ENCODE data around the gene PLA2G2C.

The PLA2G2C gene

DNA sequence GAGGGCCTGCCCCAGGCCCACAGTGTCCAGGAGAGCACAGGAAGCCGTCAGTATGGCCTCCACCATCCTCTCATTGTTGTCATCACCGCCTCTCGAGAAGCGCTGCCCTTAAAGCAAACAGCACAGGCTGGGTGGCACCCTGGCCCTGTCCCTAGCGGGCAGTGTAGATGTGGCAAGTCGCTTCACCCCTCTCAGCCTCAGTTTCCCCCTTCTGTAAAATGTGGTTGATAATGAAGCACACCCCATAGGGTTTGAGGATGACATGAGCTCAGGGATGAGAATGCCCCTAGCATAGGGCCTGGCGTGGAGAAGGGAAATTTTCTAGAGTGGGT, 33.8 kb downstream of the PLA2G2C start:
- no peak for DNase-seq (ENCODE audit: low read depth)

DNA sequence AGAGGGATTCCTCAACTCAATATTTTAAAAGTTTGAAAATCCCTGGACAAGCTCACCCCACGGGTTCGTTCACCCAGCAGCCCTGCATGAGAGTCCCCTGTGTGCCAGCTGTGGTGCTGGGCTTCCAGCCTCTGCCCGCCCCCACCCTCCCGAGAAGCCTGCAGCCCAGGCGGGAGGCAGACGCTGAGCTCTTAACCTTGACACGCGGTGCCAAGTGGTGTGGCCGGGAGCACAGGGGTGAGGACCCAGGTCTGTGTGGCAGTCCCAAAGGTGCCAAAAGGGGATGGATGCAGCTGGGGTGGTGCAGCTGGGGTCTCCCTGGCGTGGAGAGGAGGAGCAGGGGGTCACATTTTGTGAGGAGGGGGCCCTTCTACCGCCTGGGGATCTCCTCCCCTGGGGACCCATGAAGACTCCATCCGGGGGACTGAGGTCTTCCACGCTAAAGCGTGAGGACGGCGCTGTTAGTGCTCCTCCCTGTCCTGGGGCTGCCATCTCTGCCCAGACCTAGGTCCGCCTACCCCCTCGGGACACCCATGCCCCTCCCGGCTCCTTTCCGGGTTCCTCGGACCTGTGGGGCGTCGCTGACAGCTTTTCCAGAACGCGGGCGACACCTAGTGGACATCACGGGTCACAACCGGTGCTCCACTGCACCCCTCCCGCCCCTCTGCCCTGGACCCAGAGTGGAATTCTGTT, 34.3 kb downstream of the PLA2G2C start:
- DNase-seq (ENCODE audit: low read depth): peak; percentile 71

DNA sequence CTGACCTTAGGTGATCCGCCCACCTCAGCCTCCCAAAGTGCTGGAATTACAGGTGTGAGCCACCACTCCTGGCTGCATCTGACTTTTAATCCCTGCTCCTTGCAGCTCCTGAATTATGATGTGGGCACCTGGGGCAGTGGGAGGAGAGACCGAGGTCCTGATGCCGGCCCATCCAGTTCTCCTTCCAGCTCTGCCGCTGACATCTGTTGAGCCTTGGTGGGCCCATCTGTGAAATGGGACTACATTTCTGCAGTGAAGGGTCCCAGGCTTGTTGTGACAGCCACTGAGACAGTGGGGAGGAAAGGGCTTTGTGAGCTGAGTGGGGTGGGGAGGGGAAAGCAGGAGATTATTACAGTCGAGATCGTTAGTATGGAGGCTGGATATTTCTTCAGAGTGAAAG, 35.3 kb downstream of the PLA2G2C start:
- no peak for DNase-seq (ENCODE audit: low read depth)

DNA sequence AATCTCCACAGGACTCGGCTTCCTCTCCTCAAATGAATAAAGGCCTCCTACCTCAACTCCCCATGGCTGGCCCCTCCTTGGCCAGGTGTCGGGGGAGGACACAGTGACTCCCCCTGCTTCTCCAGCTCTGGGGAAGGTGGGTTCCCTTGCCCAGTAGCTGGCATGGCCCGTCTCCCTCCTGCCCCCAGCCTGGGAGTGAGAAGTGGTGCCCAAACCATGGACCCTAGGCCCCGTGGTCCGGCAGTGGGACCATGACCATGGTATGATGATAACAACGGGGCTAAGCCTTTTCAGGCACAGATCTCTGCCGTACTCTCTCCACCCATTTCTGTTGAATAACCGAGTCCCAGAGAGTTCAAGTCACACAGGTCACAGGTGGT, 36.0 kb downstream of the PLA2G2C start:
- no peak for DNase-seq (ENCODE audit: low read depth)

DNA sequence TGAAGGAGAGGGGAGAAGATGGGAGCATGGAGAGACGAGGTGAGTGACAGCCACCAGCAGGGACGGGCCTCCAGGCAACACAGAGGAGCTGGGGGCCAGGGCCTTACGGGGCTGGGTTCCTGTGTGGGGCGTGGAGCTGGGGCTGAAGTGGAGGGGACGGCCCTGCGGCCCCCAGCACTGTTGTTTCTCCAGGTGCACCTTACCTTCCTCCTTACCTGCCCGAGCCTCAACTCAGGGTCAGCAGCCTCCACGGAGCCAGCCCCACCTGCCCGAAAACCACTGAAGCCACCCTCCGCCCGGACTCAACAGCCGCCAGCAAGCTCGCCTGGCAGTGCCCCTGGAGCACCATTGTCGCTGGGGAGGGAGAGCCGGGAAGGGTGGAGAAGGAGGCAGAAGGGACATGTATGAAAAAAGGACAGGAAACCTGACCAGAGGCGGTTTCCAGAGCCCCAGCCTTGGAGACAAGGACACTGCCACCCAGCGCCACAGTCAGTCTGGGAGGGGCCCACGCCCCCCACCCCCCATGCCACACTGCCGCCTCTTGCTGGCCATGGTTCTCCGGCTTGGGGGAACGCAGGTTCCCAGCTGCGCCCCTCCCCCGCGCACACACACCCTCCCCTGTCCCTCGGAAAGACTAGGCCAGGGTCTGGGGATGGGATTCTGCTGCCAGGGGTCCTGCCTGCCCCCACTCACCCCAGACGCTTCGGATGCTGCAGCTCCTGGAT, 36.6 kb downstream of the PLA2G2C start:
- DNase-seq (ENCODE audit: low read depth): no peak

DNA sequence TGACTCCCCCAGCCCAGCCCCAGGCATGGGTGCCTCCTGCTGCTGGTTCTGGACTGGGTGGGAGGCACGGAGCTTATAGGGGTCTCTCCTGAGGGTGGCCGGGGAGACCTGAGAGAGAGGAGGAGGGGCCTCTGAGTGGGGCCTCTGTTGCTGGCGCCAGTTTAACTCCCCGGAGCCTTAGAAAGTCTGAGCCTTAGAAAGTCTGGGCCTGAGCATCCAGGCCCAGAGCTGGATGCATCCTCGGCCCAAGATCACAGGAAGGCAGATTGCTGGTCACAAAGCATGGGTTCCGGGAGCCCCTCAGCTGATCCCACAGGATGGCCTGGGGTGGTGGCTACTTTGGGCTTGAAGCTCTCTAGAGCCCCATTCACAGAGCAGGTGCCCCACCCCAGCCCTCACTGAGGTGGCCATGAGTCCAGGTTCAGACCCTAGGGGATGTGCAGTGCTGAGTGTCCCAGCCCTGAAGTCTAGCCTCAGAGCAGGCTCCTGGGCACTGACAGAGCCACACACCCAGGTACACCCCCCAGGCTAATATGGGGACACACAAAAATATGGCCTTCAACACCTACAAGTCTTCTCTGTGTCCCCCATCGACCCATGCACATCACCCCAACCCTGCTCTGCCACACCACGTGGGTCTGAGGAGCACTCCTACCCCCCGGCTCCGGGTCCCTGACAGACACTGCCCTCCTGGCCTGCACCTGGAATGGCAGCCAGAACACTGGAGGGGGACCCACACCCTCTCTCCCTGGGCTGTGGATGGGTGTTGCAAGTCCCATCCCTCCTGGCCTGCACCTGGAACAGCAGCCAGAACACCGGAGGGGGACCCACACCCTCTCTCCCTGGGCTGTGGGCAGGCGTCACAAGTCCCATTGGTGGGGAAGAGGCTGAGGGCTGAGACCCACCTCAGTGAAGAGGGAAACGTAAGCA, 37.5 kb downstream of the PLA2G2C start:
- no peak for DNase-seq (ENCODE audit: low read depth)

DNA sequence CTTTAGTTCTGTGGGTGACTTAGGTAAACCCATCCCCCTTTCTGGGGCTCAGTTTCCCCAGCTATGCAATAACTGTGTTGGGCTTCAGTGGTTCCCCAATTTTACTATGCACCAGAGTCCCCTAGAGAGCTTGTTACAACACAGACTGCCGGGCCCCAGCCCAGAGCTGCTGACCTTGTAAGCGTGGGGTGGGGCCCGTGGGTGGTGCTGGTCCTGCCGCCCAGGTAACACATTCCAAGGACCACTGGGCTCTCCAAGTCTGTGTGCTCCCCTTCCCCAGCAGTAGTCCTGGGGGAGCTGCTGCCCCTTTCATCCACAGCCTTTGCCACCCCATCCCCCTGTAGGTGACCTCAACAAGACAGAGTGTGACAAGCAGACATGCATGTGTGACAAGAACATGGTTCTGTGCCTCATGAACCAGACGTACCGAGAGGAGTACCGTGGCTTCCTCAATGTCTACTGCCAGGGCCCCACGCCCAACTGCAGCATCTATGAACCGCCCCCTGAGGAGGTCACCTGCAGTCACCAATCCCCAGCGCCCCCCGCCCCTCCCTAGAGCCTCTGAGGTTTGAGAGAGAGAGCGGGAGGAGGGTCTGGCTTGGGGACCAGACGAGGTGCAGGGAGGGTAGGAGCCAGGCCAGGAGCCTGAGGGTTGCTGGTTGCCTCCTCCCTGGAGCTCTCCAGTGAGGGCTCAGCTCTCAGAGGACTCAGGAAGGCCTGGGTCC, 38.3 kb downstream of the PLA2G2C start:
- no peak for DNase-seq (ENCODE audit: low read depth)

DNA sequence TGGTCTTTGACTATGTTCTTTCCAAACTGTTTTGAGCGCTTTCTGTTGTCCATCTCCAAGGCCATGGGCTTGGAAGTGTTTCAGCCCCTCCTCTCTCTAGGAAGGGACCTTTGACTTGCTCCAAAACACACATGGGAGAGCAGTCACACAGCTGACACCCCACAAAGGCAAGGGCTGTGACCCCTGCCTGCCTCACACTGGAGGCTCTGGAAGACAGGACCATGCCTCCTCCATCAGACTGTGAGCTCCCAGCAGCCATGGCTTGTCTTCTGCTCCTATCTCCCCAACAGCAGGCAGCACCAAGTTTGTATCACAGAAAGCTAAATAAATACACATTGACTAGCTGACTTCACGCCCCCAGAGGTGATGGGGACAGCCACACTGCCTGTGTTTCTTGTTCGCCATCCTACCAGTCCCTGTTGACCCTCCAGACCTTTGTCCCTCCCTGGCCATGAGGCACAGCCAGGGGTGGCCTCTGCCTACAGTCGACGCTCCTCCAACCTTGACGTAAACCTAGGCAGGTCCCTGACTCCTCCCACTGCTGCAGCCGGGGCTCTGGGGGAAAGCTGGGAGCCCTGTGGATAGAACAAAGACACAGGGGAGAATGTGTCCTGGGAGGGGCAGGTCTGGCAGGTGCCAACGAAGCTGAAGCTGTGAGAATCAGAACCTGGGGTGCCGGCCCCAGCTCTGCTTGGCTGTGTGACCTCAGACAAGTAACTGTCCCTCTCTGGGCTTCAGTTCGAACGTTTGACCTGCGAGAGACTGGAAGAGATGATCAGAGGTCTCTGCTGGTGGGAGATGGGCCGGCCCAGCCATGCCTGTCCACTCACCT, 42.4 kb downstream of the PLA2G2C start:
- DNase-seq (ENCODE audit: low read depth): no peak

DNA sequence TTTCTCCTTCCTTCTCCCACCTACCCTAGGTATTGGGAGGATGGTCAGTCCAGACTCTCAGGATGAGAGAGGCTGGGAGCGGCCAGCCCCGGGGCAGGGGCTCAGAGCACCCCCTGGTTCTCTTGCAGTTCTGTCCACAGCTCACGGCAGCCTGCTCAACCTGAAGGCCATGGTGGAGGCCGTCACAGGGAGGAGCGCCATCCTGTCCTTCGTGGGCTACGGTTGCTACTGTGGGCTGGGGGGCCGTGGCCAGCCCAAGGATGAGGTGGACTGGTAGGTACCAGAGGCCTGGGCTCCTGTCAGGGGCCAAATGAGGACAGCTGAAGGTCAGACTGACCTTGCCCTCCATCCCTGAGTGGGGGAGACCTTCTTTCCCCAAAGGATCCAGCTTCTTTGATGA, 43.0 kb downstream of the PLA2G2C start:
- DNase-seq (ENCODE audit: low read depth): no peak

DNA sequence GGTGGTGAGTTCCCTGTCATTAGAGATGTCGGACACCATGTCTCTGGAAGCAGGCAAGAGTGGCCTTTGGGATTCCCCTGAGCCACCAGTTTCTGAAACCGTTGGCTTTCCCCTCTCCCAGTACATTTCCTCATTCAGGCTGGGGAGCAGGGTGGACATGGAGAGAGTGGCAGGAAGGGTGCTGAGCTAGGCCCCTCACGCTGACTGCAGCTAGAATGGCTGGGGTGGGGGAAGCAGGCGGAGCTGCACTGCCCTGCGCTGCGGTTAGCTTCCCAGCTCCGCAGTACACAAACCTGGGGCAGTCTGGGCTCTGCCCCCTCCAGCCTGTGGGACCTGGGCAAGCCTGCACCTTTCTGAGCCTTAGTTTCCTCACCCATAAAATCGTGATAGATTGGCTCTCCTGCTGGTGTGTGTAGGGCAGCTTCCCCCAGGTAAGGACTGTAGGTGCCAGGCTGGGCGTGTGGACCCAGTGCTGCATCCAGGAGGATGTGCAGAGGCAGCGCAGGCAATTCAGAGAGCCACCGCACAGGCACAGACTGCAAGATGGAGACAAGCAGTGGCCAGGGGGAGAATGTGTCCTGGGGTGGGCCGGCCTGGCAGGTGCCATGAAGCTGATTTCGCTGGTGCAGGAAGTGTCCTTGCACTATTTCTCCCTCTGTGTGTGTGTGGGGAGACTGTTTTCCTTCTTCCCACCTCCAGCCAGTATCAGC, 44.2 kb downstream of the PLA2G2C start:
- no peak for DNase-seq (ENCODE audit: low read depth)

DNA sequence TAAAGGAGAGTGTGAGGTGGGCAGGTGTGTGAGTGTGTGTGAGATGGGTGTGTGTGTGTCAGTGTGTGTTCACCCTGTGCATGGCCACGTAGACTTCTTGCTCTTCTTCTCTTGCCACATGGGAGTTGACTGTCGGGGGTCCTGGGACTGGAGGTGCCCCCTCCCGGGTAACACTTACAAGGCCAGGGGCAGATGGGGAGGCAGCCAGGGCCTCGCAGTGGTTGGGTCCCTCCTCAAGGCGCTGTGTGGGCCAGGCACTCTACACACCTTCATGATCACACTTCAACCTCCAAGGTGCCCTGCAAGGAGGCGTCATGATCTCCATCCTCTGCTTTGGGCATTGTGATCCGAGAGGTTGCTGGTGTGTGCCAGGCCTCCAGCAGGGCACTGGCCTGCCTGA, 44.9 kb downstream of the PLA2G2C start:
- no peak for DNase-seq (ENCODE audit: low read depth)

DNA sequence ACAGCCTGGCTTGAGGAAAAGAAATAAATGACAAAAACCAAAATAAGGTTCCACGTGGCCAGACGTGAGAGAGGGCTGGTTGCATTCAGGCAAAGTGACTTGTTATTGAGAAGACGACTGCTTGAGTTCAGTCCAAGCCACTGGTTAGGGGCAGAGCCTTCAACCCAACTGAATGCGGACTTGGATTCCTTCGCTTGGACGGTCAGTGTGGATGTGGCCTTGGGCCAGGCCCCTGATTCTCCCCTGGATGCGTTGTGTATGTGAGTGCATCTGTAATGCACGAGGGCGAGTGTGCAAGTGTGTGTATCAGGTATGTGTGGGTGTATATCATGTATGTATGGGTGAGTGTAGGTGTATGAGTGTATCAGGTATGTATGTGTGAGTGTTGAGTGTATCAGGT, 45.3 kb downstream of the PLA2G2C start:
- no peak for DNase-seq (ENCODE audit: low read depth)

DNA sequence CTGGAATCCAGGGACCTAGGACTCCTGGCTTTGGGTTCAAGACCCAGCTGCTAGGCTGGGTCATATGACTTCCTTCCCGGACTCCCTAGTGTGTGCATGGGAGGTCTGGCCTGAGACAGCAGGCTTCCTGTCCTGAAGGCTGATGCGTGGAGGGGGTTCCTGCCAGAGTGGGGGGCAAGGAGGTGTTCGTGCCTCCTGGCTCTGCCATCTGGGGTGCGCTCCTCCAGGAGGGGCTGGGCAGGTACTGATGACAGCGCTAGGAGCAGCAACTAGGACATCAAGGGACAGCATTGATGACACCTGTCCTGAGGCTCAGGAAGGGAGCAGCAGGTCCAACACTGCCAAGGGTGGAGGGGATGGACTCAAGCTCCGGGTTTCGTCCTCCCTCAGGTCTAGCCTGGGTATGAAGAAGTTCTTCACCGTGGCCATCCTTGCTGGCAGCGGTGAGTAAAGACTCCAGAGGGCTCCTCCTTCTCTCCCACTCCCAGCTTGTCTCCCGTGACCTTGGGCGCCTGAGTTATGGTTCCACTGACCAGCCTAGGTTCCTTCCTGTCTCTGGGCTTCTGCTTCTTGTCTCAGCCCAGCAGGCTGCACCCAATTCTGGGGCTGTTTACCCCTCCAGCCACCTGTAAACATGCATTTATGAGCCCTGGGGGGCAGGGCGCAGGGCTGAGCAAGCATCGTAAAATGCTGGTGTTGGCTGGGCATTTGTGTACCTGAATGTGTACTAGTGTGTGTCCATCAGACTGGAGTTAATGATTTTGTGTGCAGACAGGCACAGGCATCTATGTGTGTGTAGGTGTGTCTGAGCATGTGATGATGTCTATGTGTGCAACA, 46.3 kb downstream of the PLA2G2C start:
- no peak for DNase-seq (ENCODE audit: low read depth)

DNA sequence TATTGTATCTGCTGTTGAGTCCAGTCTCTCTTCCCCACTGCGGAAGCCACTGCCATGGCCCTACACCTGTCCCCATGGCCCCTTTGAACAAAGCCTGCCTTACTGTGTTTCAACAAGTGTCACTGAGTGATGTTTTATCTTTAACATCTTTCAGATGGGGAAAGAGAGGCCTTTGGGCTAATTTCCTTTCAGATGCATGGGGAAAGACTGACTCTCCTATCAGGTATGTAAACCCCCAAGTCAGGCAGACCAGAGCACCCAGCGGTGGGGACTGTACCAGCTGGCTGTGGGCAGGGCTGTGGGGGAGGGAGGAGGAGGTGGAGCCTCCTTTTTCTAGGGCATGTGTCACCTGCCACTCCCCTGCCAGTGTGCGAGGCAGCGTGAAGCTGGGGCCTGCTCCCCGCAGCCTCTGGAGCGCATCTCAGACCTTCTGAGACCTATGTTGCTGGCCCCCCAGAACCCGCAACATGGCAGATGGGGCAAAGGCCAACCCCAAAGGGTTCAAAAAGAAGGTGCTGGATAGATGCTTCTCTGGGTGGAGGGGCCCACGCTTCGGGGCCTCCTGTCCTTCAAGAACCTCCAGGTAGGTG, 47.3 kb downstream of the PLA2G2C start, which contains the start of gene PLA2G2F:
Gene PLA2G2F (plus strand): TSS at position 363 of the 590 bp plus-strand sequence. CDS start 105 bp downstream, at position 468.
- DNase-seq (ENCODE audit: low read depth): no peak

DNA sequence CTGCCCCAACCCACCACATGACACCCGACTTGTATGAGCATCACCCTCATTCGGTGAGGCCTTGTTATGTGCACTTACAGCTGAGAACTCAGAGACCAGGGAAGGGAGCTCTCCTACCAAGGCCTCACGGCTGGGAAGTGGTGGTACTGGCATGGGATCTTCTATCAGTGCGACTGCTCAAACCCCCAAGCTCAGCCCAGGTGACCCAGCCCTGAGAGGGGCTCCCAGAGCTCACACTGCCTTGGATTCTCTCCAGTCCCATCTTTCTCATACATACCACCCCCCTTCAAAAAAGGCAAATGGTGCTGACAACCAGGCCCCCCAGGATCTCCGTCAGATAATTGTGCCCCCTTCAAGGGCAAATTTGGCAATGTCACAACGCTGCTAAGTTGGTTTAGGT, 48.0 kb downstream of the PLA2G2C start:
- no peak for DNase-seq (ENCODE audit: low read depth)

DNA sequence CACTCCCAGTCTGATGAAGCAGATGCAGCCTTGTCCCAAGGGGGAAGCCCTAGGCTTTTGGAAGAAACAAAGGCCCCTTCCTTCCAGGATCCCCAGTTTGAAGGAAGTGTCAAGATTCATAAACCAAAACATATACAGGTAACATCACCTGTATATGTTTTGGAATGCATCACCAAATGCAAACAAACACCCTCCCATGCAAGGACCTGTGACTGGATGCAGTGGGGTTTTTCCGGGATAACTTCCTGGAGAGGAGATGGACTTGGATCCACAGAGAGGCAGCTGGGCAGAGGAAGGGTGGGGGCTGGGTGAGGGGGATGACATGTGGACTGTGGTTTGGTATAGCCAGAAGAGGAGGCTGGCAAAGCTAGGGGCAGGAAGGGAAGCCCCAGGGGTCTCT, 48.7 kb downstream of the PLA2G2C start:
- DNase-seq (ENCODE audit: low read depth): no peak

DNA sequence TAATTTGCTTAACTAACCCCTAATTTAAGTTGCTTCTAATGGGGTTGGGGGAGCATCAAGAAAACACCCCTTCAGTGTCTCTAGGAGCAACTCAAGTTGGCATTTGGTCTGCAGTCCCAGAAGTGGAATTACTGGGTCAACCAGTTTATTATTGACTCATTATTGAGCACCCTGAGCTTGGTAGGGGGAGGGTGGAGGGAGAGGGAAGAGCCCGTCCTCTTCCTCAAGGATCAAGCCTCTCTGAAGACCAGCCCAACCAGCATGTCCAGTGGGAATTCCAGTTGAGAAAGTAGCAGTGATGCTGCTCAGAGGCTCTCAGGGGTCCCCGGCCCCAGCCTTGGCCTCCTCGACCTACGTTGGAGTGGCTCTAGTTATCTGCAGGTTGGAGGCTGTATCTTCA, 49.3 kb downstream of the PLA2G2C start:
- no peak for DNase-seq (ENCODE audit: low read depth)

DNA sequence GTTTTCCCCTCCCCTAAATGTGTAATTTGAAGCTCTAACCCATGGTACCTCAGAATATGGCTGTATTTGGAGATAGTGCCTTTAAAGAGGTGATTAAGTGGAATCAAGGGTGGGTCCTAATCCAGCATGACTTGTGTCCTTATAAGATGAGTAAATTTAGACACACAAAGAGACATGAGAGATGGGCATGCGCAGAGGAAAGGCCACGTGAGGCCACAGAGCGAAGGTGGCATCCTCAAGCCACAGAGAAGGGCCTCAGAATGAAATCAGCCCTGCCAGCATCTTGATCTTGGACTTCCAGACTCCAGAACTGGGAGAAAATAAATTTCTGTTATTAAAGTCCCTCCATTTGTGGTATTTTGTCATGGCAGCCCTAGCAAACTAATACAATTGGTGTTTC, 50.1 kb downstream of the PLA2G2C start:
- no peak for DNase-seq (ENCODE audit: low read depth)

DNA sequence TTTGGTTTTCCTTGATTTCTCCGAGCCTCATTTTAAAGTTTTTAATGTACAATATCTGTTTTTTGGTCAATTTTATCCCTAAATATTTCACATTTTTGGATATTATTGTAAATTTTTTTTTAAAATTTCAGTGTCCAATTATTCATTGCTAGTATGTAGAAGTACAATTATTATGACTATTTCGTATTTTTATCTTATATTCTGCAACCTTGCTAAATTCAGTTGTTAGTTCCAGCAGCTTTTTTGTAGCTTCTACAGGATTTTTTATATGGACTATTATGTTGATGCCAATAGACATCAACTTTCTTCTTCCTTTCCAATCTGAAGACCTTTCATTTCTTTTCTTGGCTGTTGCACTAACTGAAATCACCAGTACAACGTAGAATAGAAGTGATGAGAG, 51.3 kb downstream of the PLA2G2C start:
- no peak for DNase-seq (ENCODE audit: low read depth)

Measured in fibroblast of the conjunctiva (primary cell).